ENCODE measurements around the gene TOP3A. TPM values are rescaled to one million over a fixed set of nuclear protein-coding genes. Genes with fewer than 3 reads are reported as not detected.
"Not testable (repeated sequence)": the region's sequence is repeated elsewhere in the genome, so short reads cannot be mapped to it uniquely, and the experiment has no call there.

TOP3A gene
- total RNA-seq, 5 donors from 2014 or later (not counting 1 experiment from before 2014, with no cell fraction given): 34.0 to 60.4 (median 52.8) TPM

DNA sequence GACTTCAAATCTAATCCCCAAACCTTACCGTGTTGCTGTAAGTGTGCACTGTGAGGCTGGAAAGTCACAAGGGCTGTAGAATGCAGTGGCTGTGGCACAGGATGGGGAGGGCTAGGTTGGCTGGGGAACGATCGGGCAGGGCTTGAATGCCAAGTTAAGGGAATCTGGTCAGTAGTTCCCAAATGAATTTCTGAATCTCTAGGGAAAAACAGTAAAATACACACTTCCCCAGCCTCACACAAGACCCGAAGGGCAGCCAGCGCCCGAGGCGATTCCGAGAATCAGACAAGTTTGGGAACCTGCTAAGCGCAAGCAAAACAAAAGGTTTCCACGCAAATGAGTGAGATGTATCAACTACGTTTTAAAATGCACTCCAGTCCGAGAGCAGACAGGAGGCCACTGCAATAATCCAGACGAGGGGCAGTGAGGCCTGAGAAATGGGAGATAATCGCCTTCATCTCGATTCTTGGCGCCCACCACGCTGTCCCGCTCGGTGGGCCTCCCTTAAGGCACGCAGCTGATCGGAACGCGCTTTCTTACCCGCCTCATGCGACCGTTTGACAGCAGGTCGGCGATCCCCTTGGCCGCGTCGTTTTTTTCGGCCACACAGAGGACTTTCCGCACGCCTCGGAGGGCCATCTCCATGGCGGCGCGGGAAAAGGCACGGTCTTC lies 599 bp downstream of the TOP3A start:
- H3K36me3 Mint-ChIP-seq: peaks cover 29% of the 10 kb centered on the region
- peak overlapping the region; percentile 92 to 96 (median 93) for H3K4me3 Mint-ChIP-seq
- POLR2A ChIA-PET: no interaction called here
- H3K4me3 ChIP-seq (ENCODE audit: control insufficient read depth in 1 of 2, extremely low read depth in 1 of 2, low read length in 1 of 2): peak overlapping the region; percentile 70 to 95
- H3K36me3 ChIP-seq (ENCODE audit: control insufficient read depth in 2 of 2, extremely low read depth in 1 of 2, insufficient read depth in 1 of 2, low read length in 1 of 2): peaks cover 0 to 33% of the 10 kb centered on the region in 2 donors
- H3K4me1 ChIP-seq (ENCODE audit: control insufficient read depth in 1 of 2, extremely low read depth in 1 of 2, insufficient read depth in 2 of 2, low read length in 2 of 2): peaks cover 29 to 67% of the 10 kb centered on the region in 2 experiments
- H3K27me3 Mint-ChIP-seq: no peaks in the 10 kb centered on the region
- CTCF ChIA-PET: interaction anchor here in 1 of 2 donors (0.6 kb wide), 1 partner anchor 881 kb away, joined by 3 read pairs; no protein-coding TSS in a partner anchor
- peaks cover 0 to 4% (median 0%) of the 10 kb centered on the region in 3 donors for H3K9me3 Mint-ChIP-seq
- WGBS (ENCODE audit: insufficient coverage): under 1% methylated on average over 36 of the region's 39 CpGs
- no peaks in the 10 kb centered on the region for H3K27me3 ChIP-seq (replicated peaks in 1 of 2; ENCODE audit: control insufficient read depth in 2 of 2, extremely low read depth in 1 of 2, insufficient read depth in 2 of 2, low read length in 1 of 2)
- ATAC-seq (replicated peaks in 1 of 4): peak in 3 of 4 experiments; percentile 2 to 8 (median 8)
- no peaks in the 10 kb centered on the region for H3K9me3 ChIP-seq
- H3K27ac ChIP-seq (ENCODE audit: low read length): peak overlapping the region; percentile 82
- peak in 2 of 35 experiments; percentile 9 to 10 for DNase-seq
- H3K27ac Mint-ChIP-seq: peak overlapping the region; percentile 96 to 100
- peaks cover 67 to 76% (median 74%) of the 10 kb centered on the region in 3 donors for H3K4me1 Mint-ChIP-seq

DNA sequence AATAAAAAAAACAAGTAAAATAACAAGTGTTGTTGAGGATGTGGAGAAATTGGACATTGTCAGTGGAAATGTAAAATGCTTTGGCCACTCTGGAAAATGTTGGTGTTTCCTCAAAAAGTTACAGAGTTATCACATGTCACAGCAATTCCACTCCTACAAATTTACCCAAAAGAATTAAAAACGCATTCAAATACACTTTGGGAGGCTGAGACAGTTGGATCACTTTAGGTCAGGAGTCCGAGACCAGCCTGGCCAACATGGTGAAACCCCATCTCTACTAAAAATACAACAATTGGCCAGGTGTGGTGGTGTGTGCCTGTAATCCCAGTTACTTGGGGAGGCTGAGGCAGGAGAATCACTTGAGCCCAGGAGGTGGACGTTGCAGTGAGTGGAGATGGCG lies 5.6 kb downstream of the TOP3A start:
- Mint-ChIP-seq H3K36me3 (peaks cover 28% of the 10 kb centered on the region), H3K4me1 (peaks cover 30 to 33% (median 32%) of the 10 kb centered on the region in 3 donors)

DNA sequence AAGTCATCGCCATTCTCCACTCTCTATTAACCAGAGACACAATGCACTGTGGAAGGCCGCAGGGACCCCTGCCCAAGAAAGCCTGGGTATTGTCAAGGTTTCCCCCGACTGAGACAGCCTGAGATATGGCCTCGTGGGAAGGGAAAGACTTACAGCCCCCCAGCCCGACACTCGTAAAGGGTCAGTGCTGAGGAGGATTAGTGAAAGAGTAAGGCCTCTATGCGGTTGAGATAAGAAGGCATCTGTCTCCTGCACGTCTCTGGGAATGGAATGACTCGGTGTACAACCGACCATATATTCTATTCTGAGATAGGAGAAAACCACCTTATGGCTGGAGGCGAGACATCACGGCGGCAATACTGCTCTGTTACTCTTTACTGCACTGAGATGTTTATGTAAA lies 11.6 kb downstream of the TOP3A start:
- H3K9me3 ChIP-seq; H3K9me3 Mint-ChIP-seq; H3K4me3 Mint-ChIP-seq; H3K4me3 ChIP-seq (ENCODE audit: control insufficient read depth in 1 of 2, extremely low read depth in 1 of 2, low read length in 1 of 2); H3K4me1 ChIP-seq (ENCODE audit: control insufficient read depth in 1 of 2, extremely low read depth in 1 of 2, insufficient read depth in 2 of 2, low read length in 2 of 2); H3K27me3 Mint-ChIP-seq; H3K27ac Mint-ChIP-seq; H3K27ac ChIP-seq (ENCODE audit: low read length); H3K27me3 ChIP-seq (replicated peaks in 1 of 2; ENCODE audit: control insufficient read depth in 2 of 2, extremely low read depth in 1 of 2, insufficient read depth in 2 of 2, low read length in 1 of 2); POLR2A ChIA-PET; ATAC-seq (replicated peaks in 1 of 4); H3K4me1 Mint-ChIP-seq; DNase-seq: not testable (repeated sequence)
- WGBS (ENCODE audit: insufficient coverage): no CpG with 5 or more reads among the region's 13 CpGs
- peaks cover 51% of the 10 kb centered on the region for H3K36me3 Mint-ChIP-seq
- CTCF ChIA-PET: interaction anchor here in 1 of 2 donors (0.5 kb wide), 1 partner anchor 657 kb away, joined by 7 read pairs; no protein-coding TSS in a partner anchor
- H3K36me3 ChIP-seq (ENCODE audit: control insufficient read depth in 2 of 2, extremely low read depth in 1 of 2, insufficient read depth in 1 of 2, low read length in 1 of 2): peaks cover 22 to 81% of the 10 kb centered on the region in 2 donors

More for the DNA sequence above, 5.6 kb downstream of the TOP3A start:
- no CpG with 5 or more reads among the region's 4 CpGs for WGBS (ENCODE audit: insufficient coverage)
- ChIA-PET POLR2A (no interaction called here), CTCF (no interaction called here)
- ATAC-seq (replicated peaks in 1 of 4): no peak
- Histone ChIP-seq H3K27ac (ENCODE audit: low read length) (no peak overlapping the region), H3K9me3 (no peaks in the 10 kb centered on the region), H3K27me3 (replicated peaks in 1 of 2; ENCODE audit: control insufficient read depth in 2 of 2, extremely low read depth in 1 of 2, insufficient read depth in 2 of 2, low read length in 1 of 2) (no peaks in the 10 kb centered on the region), H3K4me3 (ENCODE audit: control insufficient read depth in 1 of 2, extremely low read depth in 1 of 2, low read length in 1 of 2) (no peak overlapping the region), H3K4me1 (ENCODE audit: control insufficient read depth in 1 of 2, extremely low read depth in 1 of 2, insufficient read depth in 2 of 2, low read length in 2 of 2) (peaks cover 12 to 24% of the 10 kb centered on the region in 2 experiments), H3K36me3 (ENCODE audit: control insufficient read depth in 2 of 2, extremely low read depth in 1 of 2, insufficient read depth in 1 of 2, low read length in 1 of 2) (peaks cover 4 to 48% of the 10 kb centered on the region in 2 donors)
- H3K27me3 Mint-ChIP-seq: no peaks in the 10 kb centered on the region
- no peak overlapping the region for H3K4me3 Mint-ChIP-seq
- H3K9me3 Mint-ChIP-seq: no peaks in the 10 kb centered on the region
- H3K27ac Mint-ChIP-seq: no peak overlapping the region
- no peak for DNase-seq

DNA sequence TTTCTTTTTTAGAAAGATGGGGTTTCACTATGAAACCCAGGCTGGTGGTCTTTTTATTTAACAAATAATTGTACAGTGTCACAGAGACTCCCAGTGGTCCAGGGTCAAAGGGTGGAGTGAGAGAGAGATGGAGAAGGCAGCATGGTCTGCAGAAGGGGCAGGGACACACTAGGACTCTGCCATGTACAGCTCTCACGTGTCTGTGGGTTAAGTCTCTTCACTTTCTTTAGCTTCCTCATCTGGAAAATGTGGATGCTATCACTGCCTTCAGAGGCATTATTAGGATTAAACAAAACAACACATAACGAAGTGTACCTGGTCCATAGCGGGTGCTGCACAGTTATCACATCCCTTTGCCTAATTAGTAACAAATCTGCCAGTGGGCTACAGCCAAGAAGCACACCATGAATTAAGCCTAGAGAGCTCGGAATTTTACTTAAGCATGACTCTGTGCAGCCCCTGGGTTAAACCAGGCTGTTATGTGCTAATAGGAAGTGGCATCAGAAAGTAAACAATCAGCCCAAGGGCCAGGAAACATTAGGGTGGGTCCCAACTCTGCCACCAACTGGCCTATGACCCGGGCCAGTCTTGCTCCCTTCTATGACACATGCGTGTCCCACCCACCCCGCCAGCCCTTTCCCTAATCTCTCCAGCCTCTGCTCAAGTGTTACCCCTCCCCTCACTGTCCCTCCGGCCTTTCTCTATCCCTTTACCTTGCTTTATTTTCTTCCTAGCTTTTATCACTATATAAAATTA lies 13.9 kb downstream of the TOP3A start:
- ATAC-seq (replicated peaks in 1 of 4): no peak
- peaks cover 45% of the 10 kb centered on the region for H3K36me3 Mint-ChIP-seq
- Histone ChIP-seq H3K36me3 (ENCODE audit: control insufficient read depth in 2 of 2, extremely low read depth in 1 of 2, insufficient read depth in 1 of 2, low read length in 1 of 2) (peaks cover 19 to 62% of the 10 kb centered on the region in 2 donors), H3K4me3 (ENCODE audit: control insufficient read depth in 1 of 2, extremely low read depth in 1 of 2, low read length in 1 of 2) (no peak overlapping the region), H3K27me3 (replicated peaks in 1 of 2; ENCODE audit: control insufficient read depth in 2 of 2, extremely low read depth in 1 of 2, insufficient read depth in 2 of 2, low read length in 1 of 2) (no peaks in the 10 kb centered on the region), H3K9me3 (no peaks in the 10 kb centered on the region), H3K4me1 (ENCODE audit: control insufficient read depth in 1 of 2, extremely low read depth in 1 of 2, insufficient read depth in 2 of 2, low read length in 2 of 2) (no peaks in the 10 kb centered on the region), H3K27ac (ENCODE audit: low read length) (no peak overlapping the region)
- H3K27ac Mint-ChIP-seq: no peak overlapping the region
- POLR2A ChIA-PET: no interaction called here
- no peaks in the 10 kb centered on the region for H3K4me1 Mint-ChIP-seq
- no peak overlapping the region for H3K4me3 Mint-ChIP-seq
- H3K27me3 Mint-ChIP-seq: no peaks in the 10 kb centered on the region
- H3K9me3 Mint-ChIP-seq: no peaks in the 10 kb centered on the region
- 90% methylated on average over 6 of the region's 8 CpGs for WGBS (ENCODE audit: insufficient coverage)
- no peak for DNase-seq
- CTCF ChIA-PET: no interaction called here

DNA sequence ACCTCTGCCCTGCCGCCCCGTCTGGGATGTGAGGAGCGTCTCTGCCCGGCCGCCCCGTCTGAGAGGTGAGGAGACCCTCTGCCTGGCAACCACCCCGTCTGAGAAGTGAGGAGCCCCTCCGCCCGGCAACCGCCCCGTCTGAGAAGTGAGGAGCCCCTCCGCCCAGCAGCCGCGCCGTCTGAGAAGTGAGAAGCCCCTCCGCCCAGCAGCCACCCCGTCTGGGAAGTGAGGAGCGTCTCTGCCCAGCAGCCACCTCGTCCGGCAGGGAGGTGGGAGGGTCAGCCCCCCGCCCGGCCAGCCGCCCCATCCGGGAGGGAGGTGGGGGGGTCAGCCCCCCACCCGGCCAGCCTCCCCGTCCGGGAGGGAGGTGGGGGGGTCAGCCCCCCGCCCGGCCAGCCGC lies 16.7 kb downstream of the TOP3A start:
- ATAC-seq (replicated peaks in 1 of 4): not testable (repeated sequence)

DNA sequence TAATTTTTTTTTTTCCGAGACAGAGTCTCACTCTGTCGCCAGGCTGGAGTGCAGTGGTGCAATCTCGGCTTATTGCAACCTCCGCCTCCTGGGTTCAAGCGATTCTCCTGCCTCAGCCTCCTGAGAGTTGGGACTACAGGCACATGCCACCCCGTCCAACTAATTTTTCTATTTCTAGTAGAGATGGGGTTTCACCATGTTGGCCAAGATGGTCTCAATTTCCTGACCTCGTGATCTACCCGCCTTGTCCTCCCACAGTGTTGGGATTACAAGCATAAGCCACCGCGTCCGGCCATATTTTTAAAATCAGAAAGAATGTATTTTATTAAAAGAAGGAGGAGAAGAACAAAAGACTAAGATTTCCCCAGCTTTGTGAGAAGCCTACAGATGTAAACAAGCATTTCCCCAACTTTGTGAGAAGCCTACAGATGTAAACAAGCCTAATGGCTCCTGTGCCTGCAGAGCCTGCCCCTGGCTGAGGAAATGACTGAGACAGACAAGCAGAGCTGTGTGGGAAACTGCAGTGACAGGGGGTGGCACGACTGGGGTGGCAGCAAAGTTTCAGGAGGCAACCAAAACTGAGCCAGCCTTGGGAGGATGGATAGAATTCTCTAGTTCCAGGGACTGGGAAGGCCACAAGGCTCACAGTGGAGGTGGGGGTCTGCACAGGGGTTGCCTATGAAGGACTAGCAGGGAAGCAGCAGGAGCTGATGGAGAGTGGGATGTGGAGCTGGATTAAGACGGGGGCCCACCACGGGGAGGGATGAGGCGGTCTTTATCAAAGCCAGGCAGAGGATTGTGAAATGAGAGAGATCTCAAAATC lies 22.9 kb downstream of the TOP3A start:
- CTCF ChIA-PET: no interaction called here
- Histone ChIP-seq H3K27ac (ENCODE audit: low read length) (no peak overlapping the region), H3K4me3 (ENCODE audit: control insufficient read depth in 1 of 2, extremely low read depth in 1 of 2, low read length in 1 of 2) (no peak overlapping the region), H3K9me3 (no peaks in the 10 kb centered on the region), H3K36me3 (ENCODE audit: control insufficient read depth in 2 of 2, extremely low read depth in 1 of 2, insufficient read depth in 1 of 2, low read length in 1 of 2) (peaks cover 20 to 47% of the 10 kb centered on the region in 2 donors), H3K27me3 (replicated peaks in 1 of 2; ENCODE audit: control insufficient read depth in 2 of 2, extremely low read depth in 1 of 2, insufficient read depth in 2 of 2, low read length in 1 of 2) (no peaks in the 10 kb centered on the region), H3K4me1 (ENCODE audit: control insufficient read depth in 1 of 2, extremely low read depth in 1 of 2, insufficient read depth in 2 of 2, low read length in 2 of 2) (no peaks in the 10 kb centered on the region)
- H3K4me3 Mint-ChIP-seq: no peak overlapping the region
- no peaks in the 10 kb centered on the region for H3K27me3 Mint-ChIP-seq
- ATAC-seq (replicated peaks in 1 of 4) (no peak), DNase-seq (no peak)
- 90% methylated on average over 2 of the region's 15 CpGs for WGBS (ENCODE audit: insufficient coverage)
- POLR2A ChIA-PET: no interaction called here
- H3K36me3 Mint-ChIP-seq: peaks cover 32% of the 10 kb centered on the region
- no peaks in the 10 kb centered on the region for H3K4me1 Mint-ChIP-seq
- H3K9me3 Mint-ChIP-seq: no peaks in the 10 kb centered on the region
- H3K27ac Mint-ChIP-seq: no peak overlapping the region

More for the DNA sequence above, 16.7 kb downstream of the TOP3A start:
- peaks cover 37% of the 10 kb centered on the region for H3K36me3 Mint-ChIP-seq
- CTCF ChIA-PET; H3K4me1 Mint-ChIP-seq; H3K27me3 ChIP-seq (replicated peaks in 1 of 2; ENCODE audit: control insufficient read depth in 2 of 2, extremely low read depth in 1 of 2, insufficient read depth in 2 of 2, low read length in 1 of 2); POLR2A ChIA-PET; H3K27ac Mint-ChIP-seq; H3K4me3 ChIP-seq (ENCODE audit: control insufficient read depth in 1 of 2, extremely low read depth in 1 of 2, low read length in 1 of 2); H3K4me3 Mint-ChIP-seq; H3K27me3 Mint-ChIP-seq; H3K9me3 ChIP-seq; H3K27ac ChIP-seq (ENCODE audit: low read length); DNase-seq; H3K9me3 Mint-ChIP-seq; H3K4me1 ChIP-seq (ENCODE audit: control insufficient read depth in 1 of 2, extremely low read depth in 1 of 2, insufficient read depth in 2 of 2, low read length in 2 of 2): not testable (repeated sequence)
- WGBS (ENCODE audit: insufficient coverage): no CpG with 5 or more reads among the region's 30 CpGs
- peaks cover 20 to 49% of the 10 kb centered on the region in 2 donors for H3K36me3 ChIP-seq (ENCODE audit: control insufficient read depth in 2 of 2, extremely low read depth in 1 of 2, insufficient read depth in 1 of 2, low read length in 1 of 2)
